RWPE1 (cell line): ENCODE results near the gene FOXM1.

Experiments used
- CTCF ChIA-PET: fragments of 350-600 bp; sonication (Branson Sonifier 250); formaldehyde crosslinking; extraction: SDS; loops from one replicate; lab custom pipeline; 2021; lab: Yijun Ruan, JAX
- POLR2A ChIA-PET: fragments of 400-600 bp; formaldehyde crosslinking; extraction: SDS; loops from one replicate; lab custom pipeline; 2020; ENCODE audit warnings: antibody characterized with exemption; ENCODE audit not compliant: low non-redundant PET; lab: Yijun Ruan, JAX
- DNase-seq: peaks from one replicate; pipeline ENCODE4 v3.0.0; 2012; ENCODE audit warnings: low spot score
- H3K27ac ChIP-seq: fragments of 450-650 bp; 2 replicates; pipeline ENCODE4 v1.5.1; 2017
- CTCF ChIP-seq: fragments of 450-650 bp; conservative IDR thresholded peaks from 2 replicates; pipeline ENCODE4 v1.5.1; 2017; ENCODE audit warnings: low read depth, mild to moderate bottlenecking

The FOXM1 gene

DNA sequence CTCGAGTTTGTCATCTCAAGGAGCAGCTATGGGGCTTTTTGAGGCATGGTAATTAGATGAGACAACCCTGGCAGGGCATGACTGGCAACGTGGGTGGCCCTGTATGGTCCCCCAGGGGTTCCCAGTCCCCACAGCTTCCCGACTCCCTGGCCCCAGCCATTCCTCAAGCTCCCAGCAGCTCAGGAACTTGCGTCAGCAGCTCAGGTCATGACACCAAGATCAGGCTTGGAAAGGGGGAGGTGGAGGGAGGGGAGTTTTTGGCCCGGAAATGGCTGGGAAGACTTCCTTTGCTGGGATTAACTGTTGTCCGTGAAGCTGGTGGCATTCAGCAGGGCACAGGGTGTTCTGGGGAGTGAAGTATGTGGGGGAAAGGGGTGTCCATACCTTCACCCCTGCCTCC is 31.7 kb downstream of the FOXM1 start:
- no peak for DNase-seq
- no peak for TF ChIP-seq CTCF
- H3K27ac ChIP-seq: no peak overlapping the region
- CTCF ChIA-PET: interaction anchor here (0.6 to 1.7 kb wide), 5 partner anchors 9 to 1630 kb away, joined by 3 to 5 read pairs (median 3); no protein-coding TSS in a partner anchor
- POLR2A ChIA-PET: no interaction called here

- CTCF ChIA-PET: interaction anchor here (0.6 to 1.7 kb wide), 2 partner anchors 9 to 431 kb away, joined by 3 to 5 read pairs; no protein-coding TSS in a partner anchor
These were observed 32.2 kb downstream of the FOXM1 start for GRCh38 chr12:2844786-2845185.

GRCh38 chr12:2842948-2843347 is 34.0 kb downstream of the FOXM1 start:
- no peak for TF ChIP-seq CTCF
- H3K27ac ChIP-seq: no peak overlapping the region
- no peak for DNase-seq
- CTCF ChIA-PET: interaction anchor here (0.7 kb wide), 1 partner anchor 373 kb away, joined by 5 read pairs; no protein-coding TSS in a partner anchor
- POLR2A ChIA-PET: no interaction called here

More at GRCh38 chr12:2844786-2845185, 32.2 kb downstream of the FOXM1 start:
- no peak overlapping the region for H3K27ac ChIP-seq
- POLR2A ChIA-PET: no interaction called here
- no peak for DNase-seq
- no peak for TF ChIP-seq CTCF

DNA sequence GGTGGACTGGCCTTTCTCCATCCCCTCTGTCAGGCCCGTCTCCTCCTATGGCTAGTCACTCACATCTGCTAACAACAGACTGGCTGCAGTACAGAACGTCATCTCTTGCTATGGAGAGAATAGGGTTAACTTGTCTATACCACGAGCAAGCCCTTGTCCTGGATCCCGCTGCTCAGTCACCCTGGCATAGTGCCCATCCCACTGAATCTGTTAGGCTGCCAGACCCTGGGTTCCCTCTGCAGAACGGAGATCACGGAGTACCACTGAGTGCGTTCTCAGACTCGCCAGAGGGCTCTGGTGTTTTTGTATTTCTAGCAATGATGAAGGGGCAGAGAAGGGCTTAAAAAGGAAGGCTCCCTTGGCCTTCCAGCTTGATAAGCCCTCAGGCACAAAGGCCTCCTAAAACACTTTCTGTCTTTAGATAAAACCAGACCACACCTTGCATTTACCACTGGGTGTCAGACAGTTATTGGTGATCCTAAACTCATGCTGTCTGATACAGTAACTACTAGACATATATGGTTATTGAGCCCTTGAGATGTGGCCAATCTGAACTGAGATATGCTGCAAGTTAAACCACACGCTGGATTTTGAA is 35.8 kb downstream of the FOXM1 start:
- ChIA-PET POLR2A (no interaction called here), CTCF (interaction anchor here (0.6 kb wide), 1 partner anchor 13 kb away, joined by 4 read pairs; no protein-coding TSS in a partner anchor)
- H3K27ac ChIP-seq: no peak overlapping the region
- no peak for DNase-seq
- no peak for TF ChIP-seq CTCF

- ChIA-PET CTCF (interaction anchor here (0.6 kb wide), 1 partner anchor 1650 kb away, joined by 3 read pairs; no protein-coding TSS in a partner anchor), POLR2A (no interaction called here)
- TF ChIP-seq CTCF: no peak
- H3K27ac ChIP-seq: no peak overlapping the region
- no peak for DNase-seq
These were observed 40.4 kb downstream of the FOXM1 start for GRCh38 chr12:2836574-2836973.

DNA sequence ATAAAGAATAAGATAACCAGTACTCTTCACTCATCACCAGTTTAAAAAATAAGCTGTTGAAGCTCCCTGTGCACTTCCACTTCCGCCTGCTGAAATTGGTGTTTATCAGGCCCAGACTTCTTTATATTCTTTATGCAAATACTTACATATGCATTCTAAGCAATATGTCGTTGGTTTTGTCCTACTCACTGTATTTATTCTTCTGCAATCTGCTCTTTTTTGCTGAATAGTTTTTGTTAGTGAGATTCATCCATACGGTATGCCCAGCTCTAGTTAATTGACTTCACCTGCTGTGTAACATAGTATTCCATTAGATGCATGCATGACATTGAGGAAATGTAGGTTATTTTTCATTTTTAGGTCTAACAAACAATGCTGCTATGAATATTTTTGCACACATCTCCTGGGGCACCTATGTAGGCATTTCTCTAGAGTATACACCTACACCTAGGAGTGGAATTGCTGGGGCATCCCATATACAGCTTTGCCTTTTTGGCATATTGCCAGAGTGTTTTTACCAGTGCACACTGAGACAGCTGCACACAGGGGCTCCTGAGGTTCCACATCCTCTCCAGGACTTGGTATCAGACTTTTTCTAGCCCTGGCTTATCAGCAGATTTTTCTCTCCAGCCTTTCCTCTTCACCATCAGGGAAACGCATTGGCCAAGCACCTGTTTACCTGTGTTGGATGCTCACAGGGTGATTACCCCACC is 41.1 kb downstream of the FOXM1 start:
- POLR2A ChIA-PET: interaction anchor here (0.6 kb wide), 1 partner anchor 162 kb away, joined by 8 read pairs; no protein-coding TSS in a partner anchor

More for the DNA sequence above, 41.1 kb downstream of the FOXM1 start:
- no peak overlapping the region for H3K27ac ChIP-seq
- no peak for TF ChIP-seq CTCF
- CTCF ChIA-PET: interaction anchor here (0.6 kb wide), 1 partner anchor 1650 kb away, joined by 3 read pairs; no protein-coding TSS in a partner anchor
- DNase-seq: no peak
